Posterior cingulate gyrus (tissue), 11 donors: ENCODE data around the gene GJC3.

Source experiments
- DNase-seq, 10 donors: peaks; one replicate each; pipeline versions ENCODE4 v3.0.0 to v3.0.0-alpha.2; 2020 to 2021; ENCODE audit warnings: mixed read lengths in 3 of 10
- intact Hi-C: fragments of 100-400 bp; cut with DNase I; formaldehyde crosslinking; loops from one replicate; pipeline ENCODE4 v1.15.1; 2023

Gene GJC3

GRCh38 chr7:99876491-99876890 is 52.9 kb downstream of the GJC3 start:
- intact Hi-C loops = no loop called here
- no peak for DNase-seq
